HCT116 (cell line): ENCODE data around the gene RASL12. TPM values are rescaled to one million over a fixed set of nuclear protein-coding genes. Genes with fewer than 3 reads are reported as not detected.

Experiments used
- ATAC-seq: fragments of 200-7000 bp; cut with Tn5 transposase; 2 replicates; pipeline ENCODE4 v1.9.1; 2020; ENCODE audit warnings: mild to moderate bottlenecking, moderate library complexity
- BruUV-seq: library from RNA; stranded (reverse); fragments of 400-500 nt; replicated peaks from 2 replicates; lab custom pipeline; 2021; lab: Mats Ljungman, UMichigan
- CTCF ChIA-PET: fragments of 300-600 bp; sonication (Branson Sonifier 250); formaldehyde crosslinking; loops from one replicate; lab custom pipeline; 2021; ENCODE audit warnings: antibody characterized with exemption; lab: Charles Lee
- POLR2A ChIA-PET: fragments of 300-600, 350-600 bp; sonication (Branson Sonifier 250); formaldehyde crosslinking; loops from one replicate; lab custom pipeline; 2021; ENCODE audit warnings: antibody characterized with exemption; lab: Charles Lee
- RAD21 ChIA-PET, 2 experiments: fragments of 300-600 bp; sonication (Branson Sonifier 250); formaldehyde crosslinking; loops; one replicate each; lab custom pipeline; 2023; ENCODE audit warnings: low total read pairs in 2 of 2; ENCODE audit not compliant: uncharacterized antibody in 2 of 2, unreplicated experiment in 2 of 2, low non-redundant PET in 1 of 2; lab: Charles Lee
- DNase-seq: peaks from one replicate; pipeline ENCODE4 v3.0.0-alpha.2; 2010; ENCODE audit warnings: low read depth, low spot score
- H2AFZ ChIP-seq: fragments of 200-600 bp; shearing (Covaris generic), sonication (generic); 2 replicates; pipeline ENCODE4 v1.6.1; 2017; ENCODE audit warnings: low read depth, mixed run types, mixed read lengths, antibody characterized with exemption, low read length; ENCODE audit not compliant: poor library complexity, severe bottlenecking
- H3K27ac ChIP-seq: 2 replicates; pipeline ENCODE4 v1.5.1; 2012; ENCODE audit warnings: low read depth, low read length
- H3K27me3 ChIP-seq: fragments of 200-600 bp; sonication (generic); 2 replicates; pipeline ENCODE4 v1.6.1; 2016; ENCODE audit warnings: mixed run types, low read length, mixed read lengths; ENCODE audit not compliant: insufficient read depth
- H3K36me3 ChIP-seq, 2 experiments: fragments of 200-500 bp in 1 of 2; fragments of 200-600 bp in 1 of 2; sonication (Bioruptor generic) in 1 of 2; sonication (generic) in 1 of 2; 2 replicates each; pipeline versions ENCODE4 v1.5.1 to v1.6.1; 2014 to 2016; ENCODE audit warnings: low read length in 2 of 2, inconsistent platforms in 1 of 2, mixed read lengths in 1 of 2, mixed run types in 1 of 2; ENCODE audit not compliant: insufficient read depth in 2 of 2, control insufficient read depth in 1 of 2
- H3K4me1 ChIP-seq, 2 experiments: fragments of 200-600 bp in 1 of 2; sonication (generic) in 1 of 2; 2 replicates each; pipeline versions ENCODE4 v1.5.1 to v1.6.1; 2012 to 2017; ENCODE audit warnings: low read length in 2 of 2, inconsistent platforms in 1 of 2, mild to moderate bottlenecking in 1 of 2, mixed read lengths in 1 of 2, mixed run types in 1 of 2, moderate library complexity in 1 of 2; ENCODE audit not compliant: insufficient read depth in 2 of 2, control insufficient read depth in 1 of 2
- H3K4me2 ChIP-seq: fragments of 200-600 bp; sonication (generic); 2 replicates; pipeline ENCODE4 v1.6.1; 2017; ENCODE audit warnings: mixed run types, low read length, mixed read lengths
- H3K4me3 ChIP-seq, 2 experiments: fragments of 200-600 bp in 1 of 2; sonication (generic) in 1 of 2; replicated peaks in 1 of 2; 2 replicates each; pipeline ENCODE4 v1.5.1; 2011 to 2016; ENCODE audit warnings: low read length in 2 of 2, control low read depth in 1 of 2, low read depth in 1 of 2, mild to moderate bottlenecking in 1 of 2, mixed read lengths in 1 of 2, mixed run types in 1 of 2
- H3K79me2 ChIP-seq: fragments of 200-600 bp; sonication (generic); 2 replicates; pipeline ENCODE4 v1.6.1; 2017; ENCODE audit warnings: mild to moderate bottlenecking, mixed run types, low read length, moderate library complexity, mixed read lengths; ENCODE audit not compliant: insufficient read depth
- H3K9ac ChIP-seq: fragments of 200-600 bp; sonication (generic); 2 replicates; pipeline ENCODE4 v1.6.1; 2016; ENCODE audit warnings: low read length, mixed read lengths
- H3K9me2 ChIP-seq: fragments of 200-600 bp; sonication (generic), shearing (Covaris generic); 2 replicates; pipeline ENCODE4 v1.6.1; 2017; ENCODE audit warnings: mixed run types, mild to moderate bottlenecking, moderate library complexity; ENCODE audit not compliant: insufficient read depth
- H3K9me3 ChIP-seq, 2 experiments: fragments of 200-500 bp in 1 of 2; fragments of 200-600 bp in 1 of 2; sonication (Bioruptor generic) in 1 of 2; sonication (generic) in 1 of 2; 2 replicates each; pipeline ENCODE4 v1.6.1; 2014 to 2017; ENCODE audit warnings: low read length in 2 of 2, mixed read lengths in 2 of 2, inconsistent platforms in 1 of 2, low read depth in 1 of 2, mild to moderate bottlenecking in 1 of 2, mixed run types in 1 of 2, moderate library complexity in 1 of 2; ENCODE audit not compliant: control insufficient read depth in 1 of 2, insufficient read depth in 1 of 2
- H4K20me1 ChIP-seq: fragments of 200-600 bp; sonication (generic), shearing (Covaris generic); 2 replicates; pipeline ENCODE4 v1.6.1; 2017; ENCODE audit warnings: mixed run types, mild to moderate bottlenecking, moderate library complexity; ENCODE audit not compliant: insufficient read depth
- ATF3 ChIP-seq: IDR thresholded peaks from 2 replicates; pipeline ENCODE4 v1.6.1; 2012
- EZH2 ChIP-seq: fragments of 200-600 bp; sonication (generic); IDR thresholded peaks from 2 replicates; pipeline ENCODE4 v1.6.1; 2017; ENCODE audit warnings: antibody characterized with exemption, mixed run types
- EZH2phosphoT487 ChIP-seq: fragments of 200-600 bp; IDR thresholded peaks from 2 replicates; pipeline ENCODE4 v1.6.1; 2018; ENCODE audit warnings: antibody characterized with exemption, borderline replicate concordance
- FOSL1 ChIP-seq: IDR thresholded peaks from 2 replicates; pipeline ENCODE4 v1.6.1; 2012; ENCODE audit warnings: low read depth
- JUND ChIP-seq: IDR thresholded peaks from 2 replicates; pipeline ENCODE4 v1.6.1; 2012
- MAX ChIP-seq: IDR thresholded peaks from 2 replicates; pipeline ENCODE4 v1.6.1; 2012
- RAD21 ChIP-seq: IDR thresholded peaks from 2 replicates; pipeline ENCODE4 v1.6.1; 2012; ENCODE audit warnings: low read depth, mild to moderate bottlenecking
- REST ChIP-seq: IDR thresholded peaks from 2 replicates; pipeline ENCODE4 v1.6.1; 2012; ENCODE audit warnings: low read depth
- SP1 ChIP-seq: IDR thresholded peaks from 2 replicates; pipeline ENCODE4 v1.6.1; 2012; ENCODE audit warnings: low read depth
- SRF ChIP-seq: IDR thresholded peaks from 2 replicates; pipeline ENCODE4 v1.6.1; 2012; ENCODE audit warnings: low read depth
- TCF7L2 ChIP-seq: IDR thresholded peaks from 2 replicates; pipeline ENCODE4 v1.7.0; 2011; ENCODE audit warnings: borderline replicate concordance, inconsistent platforms; ENCODE audit not compliant: insufficient read depth, insufficient read length; ENCODE audit errors: extremely low read depth
- ZBTB33 ChIP-seq: IDR thresholded peaks from 2 replicates; pipeline ENCODE4 v1.6.1; 2011; ENCODE audit warnings: mild to moderate bottlenecking, low read length, moderate library complexity; ENCODE audit not compliant: insufficient replicate concordance; ENCODE audit errors: extremely low read depth
- ZFX ChIP-seq: fragments of 450-650 bp; IDR thresholded peaks from 2 replicates; pipeline ENCODE4 v1.6.1; 2017
- intact Hi-C: fragments of 100-400 bp; cut with micrococcal nuclease; formaldehyde crosslinking; loops from 2 replicates; pipeline ENCODE4 v1.10.0; 2022
- total RNA-seq: library from RNA; stranded (reverse); gene quantifications from one replicate; pipeline ENCODE4 v1.2.1, GENCODE V29; 2021; ENCODE audit not compliant: unreplicated experiment

RASL12 gene
- total RNA-seq, 1 experiment from 2014 or later, result 0.25 TPM

- no peaks in the 10 kb centered on the region for H3K36me3 ChIP-seq
- H3K27ac ChIP-seq, result no peak overlapping the region
- ChIA-PET RAD21 (no interaction called here), CTCF (no interaction called here), POLR2A (no interaction called here)
- H3K9me2 ChIP-seq, result no peaks in the 10 kb centered on the region
- no peaks in the 10 kb centered on the region for H4K20me1 ChIP-seq
- no peak overlapping the region for H2AFZ ChIP-seq
- no peak for DNase-seq
- TF ChIP-seq REST, result no peak
- no peak for TF ChIP-seq EZH2phosphoT487
- TF ChIP-seq FOSL1, result no peak
- TF ChIP-seq ZBTB33, result no peak
- no peak for TF ChIP-seq SP1
- no peak for TF ChIP-seq SRF
- no peak for TF ChIP-seq RAD21
- TF ChIP-seq EZH2, result no peak
- TF ChIP-seq MAX, result no peak
- TF ChIP-seq ATF3, result no peak
- TF ChIP-seq JUND, result no peak
- no peak for TF ChIP-seq TCF7L2
- TF ChIP-seq ZFX, result no peak
- TF ChIP-seq, all 23 proteins: peak for 0
- H3K4me2 ChIP-seq, result no peak overlapping the region
- H3K4me1 ChIP-seq, result peaks cover 0 to 16% of the 10 kb centered on the region in 2 experiments; a peak in 3 of 4 replicates
- H3K9me3 ChIP-seq, result no peaks in the 10 kb centered on the region
- intact Hi-C loops, result no loop called here
- ATAC-seq, result no peak
- BruUV-seq, result no TSS peak
- no peak overlapping the region for H3K4me3 ChIP-seq
- no peaks in the 10 kb centered on the region for H3K79me2 ChIP-seq
- H3K27me3 ChIP-seq, result no peaks in the 10 kb centered on the region
- H3K9ac ChIP-seq, result no peak overlapping the region
Observed at GRCh38 chr15:65037309-65037708, 30.5 kb downstream of the RASL12 start.
